ENCODE measurements around the gene SLC9A6.

GRCh38 chrX:136025091-136025490 lies 39.9 kb downstream of the SLC9A6 start:
- TF ChIP-seq CTCF (IDR thresholded peaks at IDR 0.05; ENCODE audit: borderline replicate concordance, extremely low read depth, low read length, poor library complexity, severe bottlenecking) (no peak), EZH2 (IDR thresholded peaks at IDR 0.05; ENCODE audit: borderline replicate concordance, low read depth, low read length, severe bottlenecking) (no peak)
